Activated naive CD4-positive, alpha-beta T cell treated with anti-CD3 and anti-CD28 coated beads, Interleukin-2, amount 50 U/mL, for 16 hours (primary cell): ENCODE results near the gene EVA1C.
"Not testable (repeated sequence)": the region's sequence is repeated elsewhere in the genome, so short reads cannot be mapped to it uniquely, and the experiment has no call there.

Source experiments
- DNase-seq: peaks from one replicate; pipeline ENCODE4 v3.0.0-alpha.2; 2020

The EVA1C gene, protein sequence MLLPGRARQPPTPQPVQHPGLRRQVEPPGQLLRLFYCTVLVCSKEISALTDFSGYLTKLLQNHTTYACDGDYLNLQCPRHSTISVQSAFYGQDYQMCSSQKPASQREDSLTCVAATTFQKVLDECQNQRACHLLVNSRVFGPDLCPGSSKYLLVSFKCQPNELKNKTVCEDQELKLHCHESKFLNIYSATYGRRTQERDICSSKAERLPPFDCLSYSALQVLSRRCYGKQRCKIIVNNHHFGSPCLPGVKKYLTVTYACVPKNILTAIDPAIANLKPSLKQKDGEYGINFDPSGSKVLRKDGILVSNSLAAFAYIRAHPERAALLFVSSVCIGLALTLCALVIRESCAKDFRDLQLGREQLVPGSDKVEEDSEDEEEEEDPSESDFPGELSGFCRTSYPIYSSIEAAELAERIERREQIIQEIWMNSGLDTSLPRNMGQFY

DNA sequence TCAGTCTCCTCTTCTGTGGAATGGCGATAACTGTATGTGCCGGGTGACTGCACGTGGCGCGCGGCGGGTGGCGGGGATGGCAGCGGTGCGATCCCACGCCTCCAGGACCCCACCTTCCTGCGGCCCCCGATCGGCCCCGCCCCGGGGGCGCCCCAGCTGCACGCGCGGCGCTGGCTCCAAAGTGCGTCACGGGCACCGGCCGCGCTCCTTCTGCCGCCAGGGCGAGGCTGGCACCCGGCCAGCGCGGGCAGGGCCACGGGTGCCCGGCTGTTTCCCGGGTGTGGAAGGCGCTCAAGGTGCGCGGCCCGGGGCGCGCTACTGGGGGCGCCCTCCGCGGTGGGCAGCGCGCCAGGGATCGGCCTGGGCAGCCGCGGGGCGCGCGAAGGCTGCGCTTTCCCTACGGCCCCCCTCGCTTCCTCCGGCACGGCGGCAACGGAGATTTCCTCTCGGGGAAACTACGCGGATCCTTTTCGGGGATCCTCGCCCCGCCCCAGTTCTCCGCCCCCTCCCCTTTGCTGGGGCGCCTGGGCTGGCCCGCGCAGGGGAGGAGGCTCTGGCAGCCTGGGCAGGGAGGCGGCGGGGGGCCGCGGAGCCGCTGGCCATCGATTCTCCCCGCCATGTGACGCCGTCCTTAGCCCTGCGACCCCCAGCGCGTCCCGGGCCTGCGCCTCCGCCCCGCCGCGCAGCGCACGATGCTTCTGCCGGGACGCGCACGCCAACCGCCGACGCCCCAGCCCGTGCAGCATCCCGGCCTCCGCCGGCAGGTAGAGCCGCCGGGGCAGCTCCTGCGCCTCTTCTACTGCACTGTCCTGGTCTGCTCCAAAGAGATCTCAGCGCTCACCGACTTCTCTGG is at the start of gene EVA1C:
EVA1C (plus strand) TSS at position 545 of the 853 bp plus-strand sequence; CDS start at position 693, 148 bp downstream.
- DNase-seq: peak; percentile 78

DNA sequence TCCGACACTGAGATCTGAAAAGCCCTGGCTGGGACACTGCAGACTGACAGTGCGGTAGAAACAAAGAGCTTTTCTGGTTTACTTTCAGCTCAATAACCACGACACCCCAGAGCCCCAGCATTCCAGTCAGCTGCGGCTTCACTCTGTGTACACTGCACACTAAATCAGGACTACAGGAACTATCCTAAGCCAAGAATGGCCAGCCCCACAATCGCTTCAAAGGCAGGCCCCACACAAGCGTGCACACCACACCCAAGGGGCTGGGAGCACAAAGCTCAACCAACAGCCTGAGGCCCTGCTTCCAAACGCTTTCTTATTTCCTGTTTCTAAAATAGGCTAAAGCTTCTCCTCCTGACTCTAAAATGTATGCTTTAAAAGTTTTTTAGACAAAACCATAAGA is 48.1 kb upstream of the EVA1C start:
- no peak for DNase-seq

DNA sequence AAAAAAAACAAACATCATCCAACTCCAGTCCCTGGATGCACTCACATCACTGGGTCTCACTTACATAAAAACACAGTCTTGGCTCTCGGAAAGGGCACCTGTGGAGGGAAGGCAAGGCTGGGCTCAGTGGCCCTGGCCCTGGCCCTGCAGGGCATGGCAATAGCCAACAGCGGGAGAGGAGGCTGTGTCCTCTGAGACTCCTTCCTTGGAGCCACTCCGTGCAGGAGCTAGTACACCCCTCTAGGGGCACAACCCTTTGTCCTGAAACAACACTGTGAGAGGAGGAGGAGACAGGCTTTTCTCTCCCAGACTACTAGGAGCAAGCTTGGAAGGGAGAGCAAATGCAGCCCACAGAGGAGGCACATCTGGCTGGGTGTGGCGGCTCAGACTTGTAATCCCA is 47.7 kb upstream of the EVA1C start:
- DNase-seq: no peak

- no peak for DNase-seq
Observed at GRCh38 chr21:32366191-32366590, 46.3 kb upstream of the EVA1C start.

GRCh38 chr21:32367158-32367557 is 45.3 kb upstream of the EVA1C start:
- no peak for DNase-seq

- no peak for DNase-seq
Observed at GRCh38 chr21:32368386-32368785, 44.1 kb upstream of the EVA1C start.

GRCh38 chr21:32368961-32369360 is 43.5 kb upstream of the EVA1C start:
- DNase-seq: not testable (repeated sequence)

DNA sequence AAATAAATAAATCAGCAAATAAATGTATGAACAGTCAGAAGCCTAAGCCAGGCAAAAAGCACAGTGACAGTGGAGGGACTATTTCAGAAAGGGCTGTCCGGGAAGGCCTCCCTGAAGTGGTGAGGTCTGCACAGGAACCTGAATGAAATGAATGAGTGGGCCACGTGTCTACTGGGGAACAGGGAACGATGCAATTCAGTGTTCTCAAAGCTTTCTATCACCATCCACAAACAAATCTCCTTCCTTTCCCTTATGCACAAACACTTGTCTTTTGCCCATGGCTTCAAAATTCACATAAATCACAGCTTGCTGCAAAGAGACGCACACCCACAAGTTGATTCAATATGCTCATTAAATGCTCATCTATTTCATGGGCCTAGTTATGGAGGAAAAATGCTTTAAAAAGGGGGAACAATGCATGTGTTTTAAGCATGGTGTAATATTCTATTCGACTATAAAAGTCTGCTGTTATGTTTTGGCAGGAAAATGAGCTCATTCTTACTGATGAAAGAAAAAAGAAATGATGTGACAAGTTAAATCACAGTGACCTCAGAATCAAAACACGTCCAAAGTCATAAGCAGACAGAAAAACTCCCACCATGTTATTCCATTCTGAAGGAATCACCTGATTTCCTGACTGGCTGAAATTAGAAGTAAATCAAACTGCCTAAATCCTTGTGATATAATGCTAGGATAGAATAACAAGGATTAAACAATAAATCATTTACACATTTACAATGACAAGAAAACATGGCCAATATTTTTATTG is 41.3 kb upstream of the EVA1C start:
- DNase-seq: no peak

DNA sequence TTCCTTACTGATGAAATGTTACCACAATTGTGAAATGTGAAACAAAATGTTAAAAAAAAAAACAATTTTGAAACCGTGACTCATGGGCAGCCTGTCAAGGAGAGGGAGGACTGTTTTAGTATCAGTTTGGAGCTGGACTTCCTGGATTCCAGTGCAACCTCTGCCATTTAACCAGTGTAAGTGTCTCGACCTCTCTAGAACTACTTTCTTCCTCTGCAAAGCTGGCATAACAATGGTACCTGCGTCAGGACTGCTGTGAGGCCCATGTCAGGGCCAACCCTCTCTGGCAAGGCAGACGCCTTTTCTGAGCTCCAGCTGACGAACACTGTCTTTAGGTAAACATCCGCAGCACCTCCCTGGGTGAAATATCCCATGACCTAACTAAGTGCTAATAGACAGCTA is 40.6 kb upstream of the EVA1C start:
- DNase-seq: no peak

GRCh38 chr21:32372755-32373154 is 39.8 kb upstream of the EVA1C start:
- no peak for DNase-seq

DNA sequence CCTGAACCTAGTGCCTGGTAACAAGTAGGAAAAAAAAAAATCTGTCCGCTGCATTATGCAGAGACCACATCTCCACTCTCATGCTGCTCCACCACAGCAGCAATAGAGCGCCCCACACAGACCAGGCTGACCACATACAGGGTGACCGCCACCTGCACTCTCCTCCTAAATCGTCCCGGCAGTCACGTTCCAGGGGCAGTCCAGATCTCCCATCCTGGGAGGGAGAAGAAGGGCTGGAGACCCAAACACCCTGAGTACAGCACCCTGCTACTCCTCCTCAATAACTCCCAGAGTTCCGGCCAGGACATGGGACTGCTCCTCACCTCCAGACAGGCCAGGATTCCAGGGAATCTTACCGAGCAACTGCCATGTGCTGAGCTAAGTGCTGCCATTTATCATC is 35.0 kb upstream of the EVA1C start:
- no peak for DNase-seq

DNA sequence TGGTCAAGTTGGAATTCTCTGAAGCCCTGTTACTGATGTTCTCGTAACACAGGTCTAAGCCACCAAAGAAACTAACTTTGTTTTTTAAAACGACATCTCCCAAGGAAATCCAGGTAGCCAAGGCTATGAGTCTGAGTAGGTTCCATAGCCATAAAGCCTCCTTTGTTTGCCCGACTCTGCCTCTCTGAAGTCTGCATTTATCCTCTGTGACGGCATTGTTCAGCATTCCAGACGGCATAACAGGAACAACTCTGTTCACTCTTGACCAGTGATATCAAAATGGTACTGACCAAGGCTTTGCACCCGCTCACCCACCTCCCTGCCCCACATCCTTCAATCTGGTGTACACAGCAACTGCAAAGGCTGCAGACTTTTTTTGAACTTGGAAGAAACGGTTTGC is 34.5 kb upstream of the EVA1C start:
- DNase-seq: no peak

DNA sequence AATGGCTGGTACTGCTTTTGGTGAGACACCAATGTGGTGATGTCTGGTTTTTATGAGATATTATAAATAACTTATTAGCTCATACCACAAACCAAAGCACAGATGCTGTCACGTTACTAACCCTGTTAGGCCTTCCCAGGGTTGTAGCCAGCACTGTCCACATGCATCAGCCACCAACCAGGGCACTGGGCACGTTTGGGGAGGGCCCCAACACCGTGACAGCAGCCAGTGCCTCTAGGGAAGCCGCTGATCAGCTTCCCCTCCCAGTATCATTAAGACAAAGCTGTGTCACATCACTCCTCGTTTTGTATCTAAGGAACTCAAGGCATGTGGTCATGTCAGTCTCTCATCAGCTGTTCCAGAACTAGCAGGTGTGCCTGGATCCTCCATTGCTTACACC is 33.5 kb upstream of the EVA1C start:
- no peak for DNase-seq

DNA sequence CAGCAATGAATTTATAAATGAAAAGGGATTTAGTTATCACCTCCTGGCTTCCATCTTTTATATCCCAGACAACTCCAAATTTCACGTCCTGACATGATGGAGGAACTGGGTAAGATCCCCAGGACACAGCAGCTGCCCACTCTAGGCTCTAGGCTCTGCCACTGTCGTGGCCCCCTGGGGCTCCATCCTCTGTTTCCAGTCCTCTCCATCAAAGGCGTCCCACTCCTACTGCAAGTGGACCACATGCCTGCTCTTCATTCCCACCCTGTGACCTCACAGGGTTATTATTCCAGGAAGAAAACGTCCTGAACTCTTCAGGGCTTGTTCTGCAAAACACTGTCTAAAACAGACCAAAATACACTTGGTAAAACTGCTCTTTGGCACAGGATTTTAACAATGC is 31.6 kb upstream of the EVA1C start:
- DNase-seq: no peak

- no peak for DNase-seq
Observed at GRCh38 chr21:32381571-32381970, 30.9 kb upstream of the EVA1C start.

- no peak for DNase-seq
Observed at GRCh38 chr21:32382108-32382644, 30.3 kb upstream of the EVA1C start.

- no peak for DNase-seq
Observed at GRCh38 chr21:32383812-32384211, 28.7 kb upstream of the EVA1C start.

DNA sequence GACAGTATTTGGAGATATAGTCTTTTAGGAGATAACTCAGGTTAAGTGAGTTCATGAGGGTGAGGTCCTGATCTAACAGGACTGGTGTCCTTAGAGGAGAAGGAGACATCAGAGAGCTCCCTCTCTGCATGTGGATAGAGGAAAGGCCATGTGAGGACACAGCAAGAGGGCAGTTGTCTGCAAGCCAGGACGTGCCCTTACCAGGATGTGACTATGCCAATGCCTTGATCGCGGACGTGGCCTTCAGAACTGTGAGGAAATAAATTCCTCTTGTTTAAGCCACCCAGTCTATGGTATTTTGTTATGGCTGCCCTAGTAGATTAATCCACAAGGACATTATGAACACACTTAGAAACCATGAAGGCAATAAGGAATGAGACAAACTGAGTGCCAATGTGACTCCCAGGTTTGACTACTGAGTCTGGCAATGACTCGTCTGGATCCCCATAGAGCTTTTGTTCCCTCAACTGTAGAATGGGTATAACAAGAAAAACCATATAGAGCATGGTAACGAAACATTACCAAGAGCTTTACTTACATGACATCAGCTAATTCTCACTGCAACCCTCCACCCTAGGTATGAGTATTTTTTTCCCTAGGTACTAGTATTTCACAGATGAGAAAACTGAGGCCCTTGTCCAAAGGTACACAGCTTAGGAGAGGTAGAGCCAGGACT is 26.2 kb upstream of the EVA1C start:
- no peak for DNase-seq

- DNase-seq: no peak
Observed at GRCh38 chr21:32387151-32387550, 25.4 kb upstream of the EVA1C start.

DNA sequence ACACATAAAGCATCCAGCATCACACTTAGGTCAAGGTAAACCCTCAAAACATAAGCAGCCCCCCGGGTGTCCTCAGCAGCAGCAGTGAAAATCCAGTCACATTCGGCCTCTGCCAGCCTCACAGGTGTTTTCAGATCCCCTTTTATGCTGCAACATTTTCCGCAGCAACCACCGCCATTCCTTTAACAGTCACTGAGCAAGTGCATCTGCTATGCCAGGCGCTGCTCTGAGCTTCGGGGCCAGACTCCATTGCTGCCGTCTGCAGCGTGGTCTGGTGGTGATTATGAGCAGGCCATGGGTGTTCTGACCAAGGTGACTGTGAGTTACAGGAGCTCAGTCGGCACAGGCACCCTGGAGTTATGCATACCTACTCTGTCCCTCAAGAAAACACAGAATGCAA is 24.2 kb upstream of the EVA1C start:
- DNase-seq: no peak

DNA sequence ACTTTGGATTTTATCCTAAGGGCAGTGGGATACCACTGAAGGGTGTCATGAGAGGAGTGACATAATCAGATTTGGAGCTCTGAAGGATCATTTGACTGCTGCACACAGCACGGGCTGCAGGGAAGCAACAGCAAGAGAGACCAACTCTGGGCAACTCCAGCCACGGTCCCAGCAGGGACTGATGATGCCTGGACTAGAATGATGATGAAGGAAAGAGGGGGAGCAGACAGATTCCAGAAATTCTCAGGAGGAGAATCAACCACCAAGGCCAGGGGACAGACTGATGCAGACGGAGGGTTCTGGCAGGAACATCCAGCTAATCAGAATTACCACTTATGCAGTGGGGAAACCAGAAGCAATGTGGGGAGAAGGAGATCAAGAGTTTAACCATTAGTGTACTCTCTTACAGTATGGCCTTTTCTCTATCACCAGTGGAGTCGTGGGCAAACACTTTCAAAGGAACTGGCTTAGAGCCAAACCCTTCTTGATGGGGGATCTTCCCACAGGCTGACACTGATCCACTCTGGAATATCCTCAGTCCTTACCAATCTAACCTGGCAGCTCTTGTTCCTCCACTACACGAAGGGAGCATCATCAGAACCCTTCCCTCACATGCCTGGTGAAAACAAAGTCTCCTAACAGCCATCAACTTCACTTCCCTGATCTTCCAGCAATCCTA is 23.0 kb upstream of the EVA1C start:
- no peak for DNase-seq
